ENCODE data around the gene SLX9. TPM values are rescaled to one million over a fixed set of nuclear protein-coding genes. Genes with fewer than 3 reads are reported as not detected.

SLX9 gene
- total and polyA plus RNA-seq, 10 donors = 6.1 to 35.4 (median 27.0) TPM

DNA sequence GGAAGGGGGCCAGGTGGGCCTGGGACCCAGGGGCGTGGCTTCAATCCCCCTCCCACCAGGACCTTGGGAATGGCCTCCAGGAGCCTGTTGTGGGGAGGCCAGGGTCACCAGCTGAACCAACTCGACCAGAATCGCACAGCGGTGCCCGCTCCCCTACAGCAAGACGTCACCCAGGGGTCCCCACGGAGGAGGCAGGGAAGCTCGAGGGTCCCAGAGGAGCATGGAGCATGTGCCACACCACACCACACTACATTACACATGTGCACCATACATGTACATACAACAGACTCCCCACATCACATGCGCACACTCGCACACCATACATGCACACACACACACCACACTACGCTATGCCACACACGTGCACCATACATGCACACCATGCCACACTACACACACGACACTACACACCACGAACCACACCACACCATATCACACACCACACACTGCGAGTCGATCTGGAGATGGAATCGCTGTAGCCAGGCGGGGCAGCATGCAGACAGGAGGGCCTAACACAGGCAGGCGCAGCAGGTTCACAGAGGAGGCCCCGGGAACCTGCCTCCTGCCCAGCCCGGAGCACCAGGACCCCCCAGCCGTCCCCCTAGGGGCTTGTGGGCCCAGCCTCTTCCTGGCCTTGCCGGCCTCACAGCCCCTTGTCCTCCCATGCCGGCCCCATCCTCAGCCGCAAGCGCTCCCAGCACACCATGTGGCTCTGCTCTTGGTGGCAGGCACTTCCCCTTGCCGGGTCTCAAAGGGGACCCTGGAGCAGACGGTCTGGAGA, 19.7 kb upstream of the SLX9 start:
- TF ChIP-seq, protein P1, sequence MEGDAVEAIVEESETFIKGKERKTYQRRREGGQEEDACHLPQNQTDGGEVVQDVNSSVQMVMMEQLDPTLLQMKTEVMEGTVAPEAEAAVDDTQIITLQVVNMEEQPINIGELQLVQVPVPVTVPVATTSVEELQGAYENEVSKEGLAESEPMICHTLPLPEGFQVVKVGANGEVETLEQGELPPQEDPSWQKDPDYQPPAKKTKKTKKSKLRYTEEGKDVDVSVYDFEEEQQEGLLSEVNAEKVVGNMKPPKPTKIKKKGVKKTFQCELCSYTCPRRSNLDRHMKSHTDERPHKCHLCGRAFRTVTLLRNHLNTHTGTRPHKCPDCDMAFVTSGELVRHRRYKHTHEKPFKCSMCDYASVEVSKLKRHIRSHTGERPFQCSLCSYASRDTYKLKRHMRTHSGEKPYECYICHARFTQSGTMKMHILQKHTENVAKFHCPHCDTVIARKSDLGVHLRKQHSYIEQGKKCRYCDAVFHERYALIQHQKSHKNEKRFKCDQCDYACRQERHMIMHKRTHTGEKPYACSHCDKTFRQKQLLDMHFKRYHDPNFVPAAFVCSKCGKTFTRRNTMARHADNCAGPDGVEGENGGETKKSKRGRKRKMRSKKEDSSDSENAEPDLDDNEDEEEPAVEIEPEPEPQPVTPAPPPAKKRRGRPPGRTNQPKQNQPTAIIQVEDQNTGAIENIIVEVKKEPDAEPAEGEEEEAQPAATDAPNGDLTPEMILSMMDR (IDR thresholded peaks at IDR 0.05 in 8 of 11, conservative IDR thresholded peaks at IDR 0.05 in 3 of 11) = no peak
- TF ChIP-seq POLR2AphosphoS5 (IDR thresholded peaks at IDR 0.05) = no peak
- no peak for TF ChIP-seq POLR2A (IDR thresholded peaks at IDR 0.05)
- Histone ChIP-seq H3K4me3 (peak overlapping the region; percentile 57 to 93 (median 74)), H3K36me3 (peaks cover 0 to 25% (median 11%) of the 10 kb centered on the region in 6 donors), H3K27ac (peak overlapping the region; percentile 77 to 97 (median 90)), H3K4me1 (peaks cover 28 to 98% (median 79%) of the 10 kb centered on the region in 6 donors), H3K9me3 (no peaks in the 10 kb centered on the region), H3K27me3 (replicated peaks in 1 of 7) (no peaks in the 10 kb centered on the region)
- WGBS, 5 donors = 30 to 47% (median 36%) methylated on average over 26 to 28 of the region's 28 CpGs
- peak; percentile 86 for DNase-seq
- intact Hi-C loops (cut with DNase I; ENCODE audit: low total_unique reads) = loop anchor here (10.0 kb wide), 1 partner anchor 115 kb away; the partner anchor contains the start of gene UBE2G2

DNA sequence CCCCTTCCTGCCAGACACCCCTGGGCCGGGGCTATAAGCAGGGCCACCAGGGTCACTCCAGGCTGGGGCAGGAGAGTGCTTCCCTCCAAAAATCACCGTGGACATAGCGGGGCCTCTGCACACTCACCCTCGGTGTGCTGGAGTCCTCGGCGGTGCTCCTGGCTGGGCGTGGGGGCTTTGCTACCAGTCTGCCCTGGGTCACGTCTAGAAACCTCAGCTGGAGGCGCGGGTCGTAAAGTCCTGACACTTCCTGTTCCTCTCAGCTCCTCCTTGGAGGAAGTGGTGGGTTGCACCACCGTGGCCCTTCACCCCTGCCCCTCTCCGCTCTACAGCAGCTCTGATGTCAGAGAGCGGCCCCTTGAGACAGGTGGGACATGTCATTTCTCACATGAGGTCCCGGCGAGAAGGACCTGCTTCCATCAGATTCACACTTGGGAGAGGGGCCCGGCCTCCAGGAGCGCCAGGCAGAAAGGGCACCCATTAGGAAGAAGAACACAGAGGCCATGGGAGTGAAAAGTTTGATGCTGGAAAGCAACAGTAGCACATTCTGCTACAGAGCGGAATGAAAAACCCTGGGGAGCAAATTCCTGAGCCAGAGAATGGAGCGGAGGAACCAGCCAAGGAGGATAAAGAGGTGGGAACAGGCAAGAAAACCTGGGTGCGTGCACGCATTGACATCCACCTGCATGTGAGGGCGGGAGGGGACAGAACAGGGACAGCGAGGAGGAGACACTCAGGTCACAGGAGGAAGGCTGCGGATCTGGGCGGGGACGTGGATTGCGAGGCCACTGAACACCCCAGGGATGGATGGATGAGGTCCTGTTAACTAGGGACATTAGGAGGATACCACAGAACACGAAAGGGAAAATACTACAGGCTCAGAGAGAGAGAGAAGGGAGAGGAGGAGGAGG, 18.9 kb upstream of the SLX9 start, which contains the start of gene ITGB2:
Gene ITGB2 (minus strand): TSS at position 206 of the 911 bp plus-strand sequence. CDS start 10,117 bp downstream, outside the sequence.
- peak; percentile 97 for DNase-seq
- Histone ChIP-seq H3K36me3 (peaks cover 0 to 23% (median 11%) of the 10 kb centered on the region in 6 donors), H3K27ac (peak within 1 kb of the TSS; percentile 77 to 97 (median 90)), H3K4me1 (peaks cover 30 to 98% (median 79%) of the 10 kb centered on the region in 6 donors), H3K27me3 (replicated peaks in 1 of 7) (no peaks in the 10 kb centered on the region), H3K9me3 (no peaks in the 10 kb centered on the region), H3K4me3 (peak within 1 kb of the TSS; percentile 57 to 93 (median 74))
- TF ChIP-seq POLR2A (IDR thresholded peaks at IDR 0.05) = peak in 1 of 3 donors; percentile 25
- TF ChIP-seq, protein P1 (IDR thresholded peaks at IDR 0.05 in 8 of 11, conservative IDR thresholded peaks at IDR 0.05 in 3 of 11) = no peak
- TF ChIP-seq POLR2AphosphoS5 (IDR thresholded peaks at IDR 0.05) = peak; percentile 81 to 90 (median 87)
- intact Hi-C loops (cut with DNase I; ENCODE audit: low total_unique reads) = loop anchor here (10.0 kb wide), 1 partner anchor 116 kb away; the partner anchor contains the start of gene UBE2G2
- 31 to 41% (median 35%) methylated on average over 28 to 29 of the region's 29 CpGs for WGBS, 5 donors

DNA sequence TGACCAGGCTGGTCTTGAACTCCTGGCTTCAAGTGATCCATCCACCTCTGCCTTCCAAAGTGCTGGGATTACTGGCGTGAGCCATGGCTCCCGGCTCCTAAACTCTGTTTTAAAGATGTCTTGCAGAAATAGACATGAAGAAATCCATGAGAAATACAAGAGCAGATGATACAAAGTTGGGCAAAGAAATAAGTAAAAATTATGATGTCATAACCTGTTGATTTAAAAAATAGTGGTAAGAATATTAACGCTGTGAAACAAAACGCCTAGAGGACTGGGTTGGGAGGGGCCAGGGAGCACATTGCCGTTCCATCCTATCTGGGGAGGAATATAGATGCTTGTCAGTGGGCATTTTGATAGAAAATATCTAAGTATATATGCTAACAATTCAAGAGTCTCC, 17.9 kb upstream of the SLX9 start:
- Histone ChIP-seq H3K4me1 (peaks cover 31 to 98% (median 79%) of the 10 kb centered on the region in 6 donors), H3K36me3 (peaks cover 0 to 18% (median 11%) of the 10 kb centered on the region in 6 donors), H3K9me3 (no peaks in the 10 kb centered on the region), H3K27ac (peak overlapping the region; percentile 77 to 97 (median 90)), H3K27me3 (replicated peaks in 1 of 7) (no peaks in the 10 kb centered on the region), H3K4me3 (peak overlapping the region in 7 of 8 donors; percentile 2 to 93 (median 66))
- TF ChIP-seq POLR2A (IDR thresholded peaks at IDR 0.05) (no peak), POLR2AphosphoS5 (IDR thresholded peaks at IDR 0.05) (no peak)
- TF ChIP-seq, protein P1 (IDR thresholded peaks at IDR 0.05 in 8 of 11, conservative IDR thresholded peaks at IDR 0.05 in 3 of 11) = no peak
- intact Hi-C loops (cut with DNase I; ENCODE audit: low total_unique reads) = loop anchor here (10.0 kb wide), 1 partner anchor 117 kb away; the partner anchor contains the start of gene UBE2G2
- peak; percentile 14 for DNase-seq
- WGBS, 5 donors = 59 to 79% (median 73%) methylated on average over 5 of the region's 5 CpGs
